GM18907 (cell line): ENCODE measurements around the gene NLGN1.
A peak's percentile ranks its signal among the peaks of the same experiment; 100 is the strongest.
"Not testable (repeated sequence)": the region's sequence is repeated elsewhere in the genome, so short reads cannot be mapped to it uniquely, and the experiment has no call there.

ENCODE experiments used
- ATAC-seq: cut with Tn5 transposase; IDR thresholded peaks from one replicate; pipeline ENCODE4 v1.9.1; 2021; ENCODE audit warnings: mild to moderate bottlenecking, moderate library complexity; ENCODE audit not compliant: unreplicated experiment

The NLGN1 gene

GRCh38 chr3:173397161-173398110, at the start of gene NLGN1:
Gene NLGN1 (plus strand): TSS chr3:173397744.
- no peak for ATAC-seq

- ATAC-seq: no peak
Observed at GRCh38 chr3:173351886-173352285, 45.7 kb upstream of the NLGN1 start.

GRCh38 chr3:173353137-173353536, 44.4 kb upstream of the NLGN1 start:
- ATAC-seq: not testable (repeated sequence)

- no peak for ATAC-seq
Observed at GRCh38 chr3:173354124-173354523, 43.4 kb upstream of the NLGN1 start.

- ATAC-seq: no peak
Observed at GRCh38 chr3:173371848-173372487, 25.6 kb upstream of the NLGN1 start.

- no peak for ATAC-seq
Observed at GRCh38 chr3:173380681-173381080, 16.9 kb upstream of the NLGN1 start.

- ATAC-seq: not testable (repeated sequence)
Observed at GRCh38 chr3:173381936-173382335, 15.6 kb upstream of the NLGN1 start.

GRCh38 chr3:173395073-173395411, 2.5 kb upstream of the NLGN1 start:
- peak; percentile 61 for ATAC-seq

GRCh38 chr3:173395412-173396181, 1.9 kb upstream of the NLGN1 start:
- ATAC-seq: peak; percentile 98

- ATAC-seq: no peak
Observed at GRCh38 chr3:173396191-173397041, 1.1 kb upstream of the NLGN1 start.

GRCh38 chr3:173398111-173398479, 551 bp downstream of the NLGN1 start:
- ATAC-seq: no peak

- ATAC-seq: no peak
Observed at GRCh38 chr3:173399044-173399443, 1.5 kb downstream of the NLGN1 start.

- ATAC-seq: no peak
Observed at GRCh38 chr3:173401369-173401768, 3.8 kb downstream of the NLGN1 start.

- ATAC-seq: no peak
Observed at GRCh38 chr3:173402656-173403055, 5.1 kb downstream of the NLGN1 start.

- ATAC-seq: no peak
Observed at GRCh38 chr3:173403376-173403775, 5.8 kb downstream of the NLGN1 start.

- ATAC-seq: no peak
Observed at GRCh38 chr3:173404156-173404555, 6.6 kb downstream of the NLGN1 start.

GRCh38 chr3:173410436-173410835, 12.9 kb downstream of the NLGN1 start:
- no peak for ATAC-seq

GRCh38 chr3:173410849-173411248, 13.3 kb downstream of the NLGN1 start:
- no peak for ATAC-seq

GRCh38 chr3:173411375-173411973, 13.9 kb downstream of the NLGN1 start:
- no peak for ATAC-seq

GRCh38 chr3:173416070-173416469, 18.5 kb downstream of the NLGN1 start:
- no peak for ATAC-seq
